ENCODE measurements around the gene POLN.
"Not testable (repeated sequence)": the region's sequence is repeated elsewhere in the genome, so short reads cannot be mapped to it uniquely, and the experiment has no call there.

POLN gene

DNA sequence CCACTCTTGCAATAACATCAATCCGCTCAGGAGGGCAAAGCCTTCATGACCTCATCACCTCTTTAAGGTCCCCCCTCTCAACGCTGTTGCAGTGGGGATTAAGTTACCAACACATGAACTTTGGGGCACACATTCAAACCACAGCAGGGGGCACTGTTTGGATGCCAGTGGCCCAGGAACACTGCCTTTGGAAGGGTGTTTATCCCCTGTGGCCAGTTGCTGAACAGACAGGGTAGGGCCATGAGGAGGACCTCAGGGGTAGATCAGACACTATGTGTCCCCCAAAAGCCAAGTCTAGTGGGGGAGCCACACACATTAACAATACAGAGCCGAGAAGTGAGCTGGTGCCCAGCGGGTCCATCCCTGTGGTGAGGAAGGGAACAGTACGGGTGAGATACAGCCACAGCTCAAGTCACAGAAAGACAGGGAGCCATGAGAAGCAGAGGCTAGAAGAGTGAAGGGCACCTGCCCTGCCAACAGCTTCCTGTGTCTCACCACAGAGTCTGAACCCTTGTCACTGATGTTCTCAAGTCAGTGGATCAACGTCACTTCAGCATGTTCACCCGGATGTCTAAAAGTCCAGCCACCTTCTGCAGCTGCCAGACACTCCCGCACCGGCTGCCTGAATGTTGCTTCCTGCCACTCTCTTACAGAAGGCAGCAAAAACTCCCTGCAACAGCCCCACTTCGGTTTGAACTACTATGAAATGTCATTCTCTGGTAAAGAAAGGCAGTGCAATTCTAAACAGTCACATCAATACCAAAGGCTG, 39.8 kb upstream of the POLN start:
- TF ChIP-seq, protein P1, sequence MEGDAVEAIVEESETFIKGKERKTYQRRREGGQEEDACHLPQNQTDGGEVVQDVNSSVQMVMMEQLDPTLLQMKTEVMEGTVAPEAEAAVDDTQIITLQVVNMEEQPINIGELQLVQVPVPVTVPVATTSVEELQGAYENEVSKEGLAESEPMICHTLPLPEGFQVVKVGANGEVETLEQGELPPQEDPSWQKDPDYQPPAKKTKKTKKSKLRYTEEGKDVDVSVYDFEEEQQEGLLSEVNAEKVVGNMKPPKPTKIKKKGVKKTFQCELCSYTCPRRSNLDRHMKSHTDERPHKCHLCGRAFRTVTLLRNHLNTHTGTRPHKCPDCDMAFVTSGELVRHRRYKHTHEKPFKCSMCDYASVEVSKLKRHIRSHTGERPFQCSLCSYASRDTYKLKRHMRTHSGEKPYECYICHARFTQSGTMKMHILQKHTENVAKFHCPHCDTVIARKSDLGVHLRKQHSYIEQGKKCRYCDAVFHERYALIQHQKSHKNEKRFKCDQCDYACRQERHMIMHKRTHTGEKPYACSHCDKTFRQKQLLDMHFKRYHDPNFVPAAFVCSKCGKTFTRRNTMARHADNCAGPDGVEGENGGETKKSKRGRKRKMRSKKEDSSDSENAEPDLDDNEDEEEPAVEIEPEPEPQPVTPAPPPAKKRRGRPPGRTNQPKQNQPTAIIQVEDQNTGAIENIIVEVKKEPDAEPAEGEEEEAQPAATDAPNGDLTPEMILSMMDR (IDR thresholded peaks at IDR 0.05; ENCODE audit: extremely low read depth, missing control alignments), result no peak
- DNase-seq (ENCODE audit: low spot score), result peak; percentile 67

DNA sequence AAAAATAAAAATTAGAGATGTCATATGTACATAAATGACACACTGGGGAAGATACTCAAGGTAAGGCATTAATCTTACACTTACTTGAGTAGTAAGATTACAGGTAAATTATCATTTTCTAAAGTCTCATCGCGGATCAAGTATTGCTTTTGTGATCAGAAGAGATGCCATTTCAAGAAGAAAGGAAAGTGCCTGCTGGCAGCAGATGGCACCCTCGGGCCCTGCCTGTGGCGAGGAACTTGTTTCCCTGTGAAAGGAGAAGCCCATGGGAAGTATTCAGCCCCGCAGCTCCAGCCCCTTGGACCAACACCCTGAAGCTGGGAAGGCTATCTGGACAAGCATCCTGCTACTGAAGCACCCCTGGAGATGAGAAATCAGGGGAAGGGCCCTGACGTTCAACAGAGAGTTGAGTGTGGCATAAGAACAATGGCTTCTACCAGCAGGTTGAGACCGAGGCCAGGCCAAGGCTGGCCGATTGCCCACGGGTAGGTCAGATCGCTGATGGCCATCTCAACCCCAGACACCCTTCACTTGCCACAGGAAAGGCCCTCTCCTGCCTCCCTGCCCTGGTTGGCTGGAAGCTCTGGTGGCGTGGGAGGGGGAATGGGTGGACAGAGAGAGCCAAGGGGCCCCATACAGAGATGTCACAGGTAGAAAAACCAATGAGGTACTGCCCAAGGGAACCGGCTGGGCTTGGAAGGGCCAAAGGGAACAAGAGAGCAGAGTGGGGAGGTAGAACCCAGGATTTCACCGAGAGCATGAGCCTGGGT, 38.8 kb upstream of the POLN start:
- no peak for DNase-seq (ENCODE audit: low spot score)
- TF ChIP-seq, protein P1 (IDR thresholded peaks at IDR 0.05; ENCODE audit: extremely low read depth, missing control alignments), result no peak

DNA sequence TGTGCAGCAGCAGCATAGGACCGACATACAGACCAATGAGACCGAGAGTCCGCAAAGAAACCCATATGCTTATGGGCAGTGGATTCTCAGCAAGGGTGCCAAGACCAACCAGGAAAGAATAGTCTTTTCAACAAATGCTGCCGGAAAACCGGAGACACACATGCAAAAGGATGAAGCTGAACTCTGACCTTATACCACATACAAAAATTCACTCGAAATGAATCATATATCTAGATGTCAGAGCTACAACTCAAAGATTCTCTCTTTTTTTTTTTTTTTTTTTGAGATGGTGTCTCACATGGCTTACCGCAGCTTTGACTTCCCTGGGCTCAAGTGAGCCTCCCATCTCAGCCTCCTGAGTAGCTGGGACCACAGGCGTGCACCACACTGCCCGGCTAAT, 36.0 kb upstream of the POLN start:
- TF ChIP-seq, protein P1 (IDR thresholded peaks at IDR 0.05; ENCODE audit: extremely low read depth, missing control alignments), result no peak
- DNase-seq (ENCODE audit: low spot score), result no peak

DNA sequence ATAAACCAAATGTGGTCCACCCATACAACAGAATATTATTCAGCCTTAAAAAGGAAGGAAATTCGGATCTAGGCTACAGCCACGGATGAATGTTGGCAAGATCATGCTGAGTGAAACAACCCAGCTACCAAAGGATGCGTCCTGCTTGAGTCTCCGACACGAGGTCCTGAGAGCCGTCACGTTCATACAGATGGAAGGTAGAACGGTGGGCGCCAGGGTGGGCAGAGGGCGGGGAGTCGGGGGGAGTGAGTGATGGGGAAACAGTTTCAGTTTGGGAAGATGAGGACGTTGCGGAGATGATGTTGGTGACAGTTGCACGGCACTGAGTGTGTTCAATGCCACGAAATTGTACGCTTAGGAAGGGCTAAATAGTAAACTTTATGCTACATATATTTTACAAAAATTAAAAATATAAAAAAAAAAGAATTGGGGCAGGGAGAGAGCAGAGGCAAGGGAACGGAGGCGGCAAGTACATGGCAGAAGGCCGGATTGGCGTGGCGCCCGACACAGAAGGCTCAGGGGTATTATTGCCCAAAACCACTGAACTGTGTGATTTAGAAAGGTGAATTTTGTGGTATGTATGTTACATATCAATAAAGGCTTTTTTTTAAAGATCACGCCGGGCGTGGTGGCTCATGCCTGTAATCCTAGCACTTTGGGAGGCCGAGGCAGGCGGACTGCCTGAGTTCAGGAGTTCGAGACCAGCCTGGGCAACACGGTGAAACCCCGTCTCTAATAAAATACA, 34.8 kb upstream of the POLN start:
- no peak for DNase-seq (ENCODE audit: low spot score)
- TF ChIP-seq, protein P1 (IDR thresholded peaks at IDR 0.05; ENCODE audit: extremely low read depth, missing control alignments), result no peak

DNA sequence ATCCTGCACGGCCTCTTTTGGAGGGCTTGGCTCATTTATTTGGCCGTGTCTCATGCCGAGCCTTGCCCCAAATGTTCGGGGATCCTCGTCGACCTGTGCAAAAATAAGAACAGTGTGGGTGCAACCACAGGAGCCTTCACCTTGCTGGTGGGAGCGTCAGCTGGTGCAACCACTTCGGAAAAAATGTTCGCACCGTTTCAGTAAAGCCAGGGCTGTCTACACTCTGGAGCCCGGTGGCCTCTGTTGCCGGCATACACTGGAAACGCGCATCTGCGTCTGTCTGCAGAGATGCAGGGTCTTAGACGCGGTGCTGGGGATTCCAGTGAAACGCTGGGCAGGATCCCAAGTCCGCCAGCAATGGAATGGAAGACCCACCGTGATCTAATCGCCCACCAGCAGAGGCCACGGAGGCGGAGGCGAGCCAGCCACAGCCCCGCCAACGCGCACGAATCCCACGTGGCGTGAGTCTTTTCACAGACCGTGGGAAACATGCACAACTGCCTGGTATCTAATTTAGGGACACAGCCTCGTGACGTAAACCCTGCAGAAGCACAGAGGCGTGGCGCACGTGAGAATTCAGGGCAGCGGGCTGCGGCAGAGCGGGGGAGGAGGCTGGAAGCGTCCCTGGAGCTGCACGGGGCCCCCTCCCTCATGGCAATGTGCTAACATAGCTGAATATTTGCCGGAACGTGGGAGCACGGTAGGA, 33.8 kb upstream of the POLN start:
- TF ChIP-seq, protein P1 (IDR thresholded peaks at IDR 0.05; ENCODE audit: extremely low read depth, missing control alignments), result no peak
- DNase-seq (ENCODE audit: low spot score), result no peak

DNA sequence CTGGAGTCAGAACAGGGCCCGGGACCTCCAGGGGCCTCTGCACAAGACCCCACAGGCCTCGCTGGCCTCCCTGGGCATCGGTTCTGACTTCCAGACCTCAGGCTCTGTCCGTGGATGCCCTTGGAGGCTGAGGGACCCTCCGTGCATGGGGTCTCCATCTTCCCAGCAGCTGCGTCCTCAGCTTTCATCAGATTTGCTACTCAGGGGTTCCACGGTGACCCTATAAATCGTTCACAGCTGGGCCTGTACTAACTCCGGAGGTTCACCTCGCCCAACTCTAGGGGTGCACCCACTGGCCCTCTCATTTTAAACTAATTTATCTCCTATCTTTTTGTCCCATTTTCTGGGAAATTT, 33.1 kb upstream of the POLN start:
- not testable (repeated sequence) for DNase-seq (ENCODE audit: low spot score)

DNA sequence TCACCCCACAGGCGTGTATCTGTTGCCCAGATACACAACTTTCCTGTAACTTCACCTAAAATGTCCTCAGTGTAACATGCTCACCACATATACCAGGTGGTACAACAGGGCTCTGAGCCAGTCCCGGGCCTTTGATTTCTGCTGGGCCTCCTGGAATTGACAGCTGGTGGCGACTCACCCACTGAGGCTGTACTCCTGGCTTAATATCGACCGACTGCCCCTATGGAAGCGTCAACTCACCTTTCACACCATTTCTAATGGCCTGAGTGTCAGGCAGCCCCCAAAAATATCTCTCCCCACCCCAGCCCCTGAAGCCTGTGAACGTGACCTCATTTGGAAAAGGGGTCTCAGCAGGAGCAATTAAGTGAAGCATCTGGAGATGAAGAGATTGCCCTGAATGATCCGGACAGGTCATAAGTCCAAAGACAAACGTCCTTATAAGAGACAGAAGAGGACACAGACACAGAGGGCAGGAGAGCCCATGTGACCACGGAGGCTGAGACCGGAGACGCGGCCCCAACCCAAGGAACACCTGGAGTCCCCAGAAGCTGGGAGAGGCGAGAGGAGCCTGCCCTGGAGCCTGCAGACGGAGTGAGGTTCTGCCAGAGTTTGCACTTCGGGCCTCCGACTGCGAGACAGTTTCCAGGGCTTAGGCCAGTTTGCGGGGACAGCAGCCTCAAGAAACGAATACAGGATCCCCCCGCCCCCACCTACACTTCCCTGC, 32.6 kb upstream of the POLN start:
- TF ChIP-seq, protein P1 (IDR thresholded peaks at IDR 0.05; ENCODE audit: extremely low read depth, missing control alignments), result no peak
- DNase-seq (ENCODE audit: low spot score), result no peak
